Kidney glomerular epithelial cell (primary cell): ENCODE results near the gene SYNGR3.
A peak's percentile ranks its signal among the peaks of the same experiment; 100 is the strongest.
"Not testable (repeated sequence)": the region's sequence is repeated elsewhere in the genome, so short reads cannot be mapped to it uniquely, and the experiment has no call there.

Experiments used
- DNase-seq: peaks from one replicate; lab custom pipeline; 2025; lab: John Stamatoyannopoulos, UW

Gene SYNGR3

GRCh38 chr16:1989209-1990100 lies at the start of gene SYNGR3:
TSS of gene SYNGR3 (plus strand) at chr16:1989970. CDS start at chr16:1990103, 133 bp downstream.
- DNase-seq: no peak

GRCh38 chr16:1940273-1941161 lies 49.3 kb upstream of the SYNGR3 start:
- DNase-seq: no peak

- no peak for DNase-seq
Observed at GRCh38 chr16:1941162-1942046, 48.4 kb upstream of the SYNGR3 start.

- no peak for DNase-seq
Observed at GRCh38 chr16:1942047-1942809, 47.5 kb upstream of the SYNGR3 start.

GRCh38 chr16:1942810-1943726 lies 46.7 kb upstream of the SYNGR3 start, which contains the start of gene MSRB1:
TSS of gene MSRB1 (minus strand) at chr16:1943199. CDS start at chr16:1943156, 43 bp downstream.
- peak; percentile 98 for DNase-seq

- DNase-seq: no peak
Observed at GRCh38 chr16:1944612-1945199, 45.1 kb upstream of the SYNGR3 start.

GRCh38 chr16:1945559-1946391 lies 44.0 kb upstream of the SYNGR3 start:
- no peak for DNase-seq

GRCh38 chr16:1946495-1947368 lies 43.0 kb upstream of the SYNGR3 start:
- DNase-seq: no peak

GRCh38 chr16:1947369-1947670 lies 42.5 kb upstream of the SYNGR3 start:
- no peak for DNase-seq

GRCh38 chr16:1949507-1949906 lies 40.3 kb upstream of the SYNGR3 start:
- DNase-seq: no peak

- no peak for DNase-seq
Observed at GRCh38 chr16:1950047-1950446, 39.7 kb upstream of the SYNGR3 start.

GRCh38 chr16:1950559-1950958 lies 39.2 kb upstream of the SYNGR3 start:
- no peak for DNase-seq

- DNase-seq: no peak
Observed at GRCh38 chr16:1953734-1954133, 36.0 kb upstream of the SYNGR3 start.

GRCh38 chr16:1957434-1958142 lies 32.2 kb upstream of the SYNGR3 start:
- not testable (repeated sequence) for DNase-seq

GRCh38 chr16:1958143-1958491 lies 31.7 kb upstream of the SYNGR3 start:
- DNase-seq: not testable (repeated sequence)

- DNase-seq: no peak
Observed at GRCh38 chr16:1958715-1959268, 31.0 kb upstream of the SYNGR3 start.
